Colonic mucosa (tissue), 4 donors: ENCODE results near the gene SUN3. TPM values are rescaled to one million over a fixed set of nuclear protein-coding genes. Genes with fewer than 3 reads are reported as not detected.

ENCODE experiments used
- DNase-seq: peaks from one replicate; pipeline ENCODE4 v3.0.0-alpha.2; 2020
- H3K27ac ChIP-seq: fragments of 200-600 bp; one replicate; pipeline ENCODE4 v1.8.0; 2021
- H3K27me3 ChIP-seq: fragments of 200-600 bp; one replicate; pipeline ENCODE4 v1.8.0; 2021
- H3K36me3 ChIP-seq: fragments of 200-600 bp; one replicate; pipeline ENCODE4 v1.8.0; 2021
- H3K4me1 ChIP-seq: fragments of 200-600 bp; one replicate; pipeline ENCODE4 v1.8.0; 2021; ENCODE audit warnings: mild to moderate bottlenecking
- H3K4me3 ChIP-seq: fragments of 200-600 bp; one replicate; pipeline ENCODE4 v1.8.0; 2021
- H3K9ac ChIP-seq, 2 donors: one replicate each; pipeline ENCODE4 v1.7.0; 2013; ENCODE audit warnings: control low read depth in 2 of 2, low read depth in 2 of 2, low read length in 2 of 2
- H3K9me3 ChIP-seq: fragments of 200-600 bp; one replicate; pipeline ENCODE4 v1.8.0; 2021
- CTCF ChIP-seq: fragments of 200-600 bp; IDR thresholded peaks from one replicate; pipeline ENCODE4 v1.8.0; 2022; ENCODE audit warnings: antibody characterized with exemption, mild to moderate bottlenecking
- intact Hi-C: fragments of 100-400 bp; cut with DNase I; formaldehyde crosslinking; loops from one replicate; pipeline ENCODE4 v1.14.1; 2022
- total RNA-seq, 2 donors: library from RNA; stranded (reverse); fragmentation: NEBNext Ultra II Directional in 1 of 2; extraction: Animal tissue kit (Norgen Biotek cat#: 25700) in 1 of 2; gene quantifications; one replicate each; pipeline ENCODE4 v1.2.1, GENCODE V29; 2021
- donor health status: healthy.
- donor health status: DM: no; HTN: no; CAD: no.
- donor health status: DM: no; HTN: no; CAD: no.

Gene SUN3
- total RNA-seq, 2 donors from 2014 or later, result not detected

- Histone ChIP-seq H3K4me3 (no peak overlapping the region), H3K36me3 (no peaks in the 10 kb centered on the region), H3K27ac (no peak overlapping the region), H3K9me3 (no peaks in the 10 kb centered on the region), H3K27me3 (no peaks in the 10 kb centered on the region), H3K9ac (no peak overlapping the region), H3K4me1 (no peaks in the 10 kb centered on the region)
- DNase-seq, result no peak
- intact Hi-C loops, result no loop called here
- TF ChIP-seq CTCF, result no peak
These were observed 12.3 kb downstream of the SUN3 start for GRCh38 chr7:48016641-48017040.

GRCh38 chr7:48011951-48012350, 17.0 kb downstream of the SUN3 start:
- H3K4me3 ChIP-seq, result no peak overlapping the region
- H3K36me3 ChIP-seq, result no peaks in the 10 kb centered on the region
- H3K9me3 ChIP-seq, result no peaks in the 10 kb centered on the region
- intact Hi-C loops, result no loop called here
- H3K9ac ChIP-seq, result no peak overlapping the region
- no peaks in the 10 kb centered on the region for H3K27me3 ChIP-seq
- TF ChIP-seq CTCF, result no peak
- no peak for DNase-seq
- no peak overlapping the region for H3K27ac ChIP-seq
- H3K4me1 ChIP-seq, result no peaks in the 10 kb centered on the region

- Histone ChIP-seq H3K9ac (no peak overlapping the region), H3K4me3 (no peak overlapping the region), H3K4me1 (no peaks in the 10 kb centered on the region), H3K36me3 (no peaks in the 10 kb centered on the region), H3K9me3 (no peaks in the 10 kb centered on the region), H3K27ac (no peak overlapping the region), H3K27me3 (no peaks in the 10 kb centered on the region)
- intact Hi-C loops, result no loop called here
- DNase-seq, result no peak
- no peak for TF ChIP-seq CTCF
These were observed 17.6 kb downstream of the SUN3 start for GRCh38 chr7:48011323-48011722.

GRCh38 chr7:48009954-48010353, 19.0 kb downstream of the SUN3 start:
- no peak overlapping the region for H3K4me3 ChIP-seq
- no peak overlapping the region for H3K27ac ChIP-seq
- H3K9me3 ChIP-seq, result no peaks in the 10 kb centered on the region
- H3K27me3 ChIP-seq, result no peaks in the 10 kb centered on the region
- intact Hi-C loops, result no loop called here
- no peak for TF ChIP-seq CTCF
- H3K36me3 ChIP-seq, result no peaks in the 10 kb centered on the region
- H3K4me1 ChIP-seq, result no peaks in the 10 kb centered on the region
- no peak for DNase-seq
- H3K9ac ChIP-seq, result no peak overlapping the region

GRCh38 chr7:48009257-48009656, 19.6 kb downstream of the SUN3 start:
- Histone ChIP-seq H3K4me1 (no peaks in the 10 kb centered on the region), H3K36me3 (no peaks in the 10 kb centered on the region), H3K4me3 (no peak overlapping the region), H3K9ac (no peak overlapping the region), H3K27ac (no peak overlapping the region), H3K27me3 (no peaks in the 10 kb centered on the region), H3K9me3 (no peaks in the 10 kb centered on the region)
- no peak for DNase-seq
- no peak for TF ChIP-seq CTCF
- intact Hi-C loops, result no loop called here

GRCh38 chr7:48006866-48007265, 22.0 kb downstream of the SUN3 start:
- Histone ChIP-seq H3K9ac (no peak overlapping the region), H3K4me1 (no peaks in the 10 kb centered on the region), H3K36me3 (no peaks in the 10 kb centered on the region), H3K27me3 (no peaks in the 10 kb centered on the region), H3K27ac (no peak overlapping the region), H3K4me3 (no peak overlapping the region), H3K9me3 (no peaks in the 10 kb centered on the region)
- no peak for TF ChIP-seq CTCF
- DNase-seq, result no peak
- intact Hi-C loops, result no loop called here
